ENCODE data around the gene NPRL2.

NPRL2 gene

DNA sequence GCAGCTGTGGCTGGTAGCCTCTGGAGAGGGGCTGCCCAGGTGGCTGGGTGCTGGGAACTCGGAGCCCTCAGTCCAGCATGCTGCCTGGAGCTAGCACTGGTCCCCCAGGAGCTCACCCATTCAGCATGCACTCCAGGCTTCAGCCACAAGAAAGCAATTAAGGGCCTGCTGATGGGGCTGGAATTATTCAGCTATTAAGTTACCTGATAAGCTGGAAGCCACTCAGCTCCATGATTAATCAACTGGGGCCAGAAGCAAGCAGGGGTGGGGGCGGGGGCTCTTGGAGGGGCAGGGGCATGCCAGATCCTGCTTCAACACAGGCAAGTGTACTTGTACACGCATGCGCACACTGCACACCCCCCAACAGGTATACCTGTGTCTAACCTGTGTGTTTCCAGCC lies 30.8 kb upstream of the NPRL2 start:
- no peak for DNase-seq (ENCODE audit: low read depth in 2 of 2)
- TF ChIP-seq, protein P1, sequence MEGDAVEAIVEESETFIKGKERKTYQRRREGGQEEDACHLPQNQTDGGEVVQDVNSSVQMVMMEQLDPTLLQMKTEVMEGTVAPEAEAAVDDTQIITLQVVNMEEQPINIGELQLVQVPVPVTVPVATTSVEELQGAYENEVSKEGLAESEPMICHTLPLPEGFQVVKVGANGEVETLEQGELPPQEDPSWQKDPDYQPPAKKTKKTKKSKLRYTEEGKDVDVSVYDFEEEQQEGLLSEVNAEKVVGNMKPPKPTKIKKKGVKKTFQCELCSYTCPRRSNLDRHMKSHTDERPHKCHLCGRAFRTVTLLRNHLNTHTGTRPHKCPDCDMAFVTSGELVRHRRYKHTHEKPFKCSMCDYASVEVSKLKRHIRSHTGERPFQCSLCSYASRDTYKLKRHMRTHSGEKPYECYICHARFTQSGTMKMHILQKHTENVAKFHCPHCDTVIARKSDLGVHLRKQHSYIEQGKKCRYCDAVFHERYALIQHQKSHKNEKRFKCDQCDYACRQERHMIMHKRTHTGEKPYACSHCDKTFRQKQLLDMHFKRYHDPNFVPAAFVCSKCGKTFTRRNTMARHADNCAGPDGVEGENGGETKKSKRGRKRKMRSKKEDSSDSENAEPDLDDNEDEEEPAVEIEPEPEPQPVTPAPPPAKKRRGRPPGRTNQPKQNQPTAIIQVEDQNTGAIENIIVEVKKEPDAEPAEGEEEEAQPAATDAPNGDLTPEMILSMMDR (IDR thresholded peaks at IDR 0.05; ENCODE audit: low read depth, low read length) = no peak
- no peak overlapping the region for H3K4me3 ChIP-seq (replicated peaks in 1 of 2; ENCODE audit: low read depth in 2 of 2, low read length in 2 of 2)

DNA sequence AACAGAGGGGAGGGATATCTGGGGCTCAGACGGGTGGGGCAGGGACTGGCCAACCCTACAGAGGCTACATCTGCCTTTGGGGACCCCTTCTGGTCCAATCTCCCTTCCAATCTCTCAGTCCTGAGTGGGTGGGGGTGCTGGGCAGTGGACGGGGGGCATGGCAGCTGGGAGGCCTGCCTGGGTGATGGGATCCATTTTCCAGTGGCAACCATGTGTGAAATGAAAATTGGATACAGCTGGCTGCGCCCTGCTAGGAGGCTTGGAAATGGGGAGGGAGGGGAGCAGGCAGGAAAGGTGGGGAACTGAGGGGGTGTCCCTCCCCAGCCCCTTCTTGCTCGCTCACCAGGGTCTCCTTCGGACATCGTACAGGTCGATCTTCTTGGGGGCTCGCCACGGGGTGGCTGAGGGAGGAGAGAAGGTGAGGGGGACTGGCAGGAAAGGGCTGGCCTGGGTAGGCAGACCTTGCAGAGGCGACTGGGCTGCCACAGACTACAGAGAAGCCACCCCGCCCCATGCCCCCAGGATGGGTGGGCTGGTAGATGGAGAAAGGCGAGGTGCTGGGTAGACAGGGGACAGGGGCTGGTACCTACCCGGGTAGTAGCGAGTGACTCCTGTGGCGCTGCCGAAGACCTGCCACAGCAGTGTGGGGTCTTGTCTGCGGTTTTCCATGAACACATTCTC lies 30.0 kb upstream of the NPRL2 start:
- TF ChIP-seq, protein P1 (IDR thresholded peaks at IDR 0.05; ENCODE audit: low read depth, low read length) = no peak
- no peak overlapping the region for H3K4me3 ChIP-seq (replicated peaks in 1 of 2; ENCODE audit: low read depth in 2 of 2, low read length in 2 of 2)
- no peak for DNase-seq (ENCODE audit: low read depth in 2 of 2)

DNA sequence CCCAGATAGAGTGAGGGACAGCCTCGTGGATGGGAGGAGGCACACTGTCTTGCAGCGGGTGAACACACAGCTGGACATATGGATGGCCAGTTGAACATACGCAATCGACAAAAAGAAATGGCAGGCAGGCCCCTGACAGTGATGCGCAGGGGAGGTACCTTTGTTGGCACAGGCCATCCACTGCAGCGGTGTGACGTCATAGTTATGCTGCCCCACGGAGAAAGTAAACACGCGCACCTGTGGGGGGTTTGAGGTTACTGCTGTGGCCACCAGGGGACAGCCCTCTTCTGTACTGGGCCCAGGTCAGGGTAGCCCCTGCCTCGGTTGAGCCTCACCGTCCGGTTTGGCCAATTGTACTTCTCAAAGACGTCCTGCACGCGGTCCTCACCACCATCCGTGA lies 28.2 kb upstream of the NPRL2 start:
- no peak for DNase-seq (ENCODE audit: low read depth in 2 of 2)
- TF ChIP-seq, protein P1 (IDR thresholded peaks at IDR 0.05; ENCODE audit: low read depth, low read length) = no peak
- no peak overlapping the region for H3K4me3 ChIP-seq (replicated peaks in 1 of 2; ENCODE audit: low read depth in 2 of 2, low read length in 2 of 2)

DNA sequence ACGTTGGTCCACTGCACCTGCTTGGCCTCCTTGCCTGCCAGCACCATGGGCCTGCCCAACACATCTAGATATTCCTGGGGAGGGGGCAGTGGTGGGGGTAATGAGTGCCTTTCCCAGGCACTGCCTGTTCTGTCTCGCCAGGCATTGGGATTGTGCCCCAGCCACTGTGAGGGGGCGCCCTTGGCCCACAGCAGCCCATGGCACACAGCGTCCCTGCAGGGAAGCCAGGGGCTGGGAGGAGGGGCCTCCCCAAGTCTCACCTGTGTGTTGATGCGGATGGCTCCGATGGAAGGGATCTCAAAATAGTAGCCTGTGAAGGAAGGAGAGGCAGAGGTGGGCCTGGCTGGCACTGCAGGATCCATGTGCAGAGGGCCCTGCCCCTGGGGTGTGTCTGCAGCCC lies 27.4 kb upstream of the NPRL2 start:
- TF ChIP-seq, protein P1 (IDR thresholded peaks at IDR 0.05; ENCODE audit: low read depth, low read length) = no peak
- H3K4me3 ChIP-seq (replicated peaks in 1 of 2; ENCODE audit: low read depth in 2 of 2, low read length in 2 of 2) = no peak overlapping the region
- DNase-seq (ENCODE audit: low read depth in 2 of 2) = no peak

DNA sequence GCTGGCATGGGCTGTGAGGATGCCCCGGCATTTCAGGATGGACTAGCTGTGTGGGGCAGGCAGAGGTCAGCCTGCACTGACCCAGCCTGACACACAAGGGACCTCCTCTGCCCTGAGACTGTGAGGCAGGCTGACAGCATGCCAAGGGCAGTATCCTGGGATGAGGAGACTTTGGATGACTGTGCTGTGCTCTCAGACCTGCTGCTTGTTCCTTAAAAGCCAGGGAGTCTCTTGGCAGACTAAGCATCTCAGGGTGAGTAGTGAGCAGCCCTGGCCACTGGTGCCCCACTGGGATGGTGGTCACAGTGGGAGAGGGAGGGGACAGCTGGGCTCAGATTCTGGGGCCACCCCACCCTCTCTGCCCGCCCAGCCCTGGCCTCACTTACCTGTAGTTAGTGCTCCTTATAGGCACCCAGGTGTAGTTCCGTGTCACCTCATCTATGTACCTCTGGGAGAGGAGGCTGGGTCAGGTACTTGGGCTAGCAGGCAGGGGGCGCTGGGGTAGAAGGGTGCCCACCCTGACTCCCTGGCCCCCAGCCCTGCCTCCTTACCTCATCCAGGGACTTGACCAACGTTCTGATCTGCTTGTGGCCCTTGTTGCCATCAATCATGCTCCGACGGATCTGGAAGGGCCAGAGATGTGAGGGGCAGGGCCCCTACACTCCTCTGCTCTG lies 24.8 kb upstream of the NPRL2 start:
- no peak for DNase-seq (ENCODE audit: low read depth in 2 of 2)
- TF ChIP-seq, protein P1 (IDR thresholded peaks at IDR 0.05; ENCODE audit: low read depth, low read length) = no peak
- H3K4me3 ChIP-seq (replicated peaks in 1 of 2; ENCODE audit: low read depth in 2 of 2, low read length in 2 of 2) = no peak overlapping the region

DNA sequence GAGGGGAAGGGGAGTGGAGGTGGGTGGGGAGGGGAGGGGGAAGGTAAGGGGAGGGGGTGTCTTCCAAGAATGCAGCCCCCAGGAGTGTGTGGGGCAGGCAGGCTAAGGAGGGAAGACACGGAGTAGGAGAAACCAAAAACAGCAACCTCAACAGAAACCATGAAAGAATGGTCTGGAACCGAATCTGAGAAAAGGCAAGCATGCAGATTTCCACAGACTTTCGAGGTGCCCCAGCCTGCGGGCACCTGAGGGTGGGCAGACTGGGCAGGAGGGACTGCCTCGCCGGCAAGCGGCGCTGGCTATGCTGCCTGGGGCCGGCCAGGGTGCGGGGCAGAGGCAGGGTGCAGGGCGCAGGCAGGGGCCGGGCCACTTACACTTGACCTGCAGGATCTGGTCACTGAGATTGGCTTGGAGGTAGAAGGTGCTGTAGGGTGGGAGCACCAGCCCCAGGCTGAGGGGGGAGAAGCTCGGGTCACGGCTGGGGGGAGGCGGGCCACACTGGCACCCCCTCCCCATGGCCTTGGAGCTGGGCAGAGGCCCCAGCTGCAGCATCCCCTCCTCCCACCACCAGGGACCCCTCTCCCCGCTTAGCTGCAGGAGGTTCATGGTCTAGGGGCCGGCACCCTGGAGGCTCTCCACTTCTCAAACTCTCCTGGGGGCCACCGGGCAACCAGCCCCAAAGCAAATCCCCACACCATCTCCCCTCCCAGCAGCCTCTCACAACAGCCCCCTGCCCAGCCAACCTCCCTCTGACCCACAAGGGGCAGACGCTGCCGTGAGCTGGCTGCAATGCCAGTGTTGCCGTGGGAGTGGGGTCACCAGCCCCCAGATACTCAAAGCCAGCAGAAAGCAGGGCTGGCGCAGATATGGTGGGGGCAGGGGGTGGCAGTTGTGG lies 24.0 kb upstream of the NPRL2 start:
- no peak overlapping the region for H3K4me3 ChIP-seq (replicated peaks in 1 of 2; ENCODE audit: low read depth in 2 of 2, low read length in 2 of 2)
- TF ChIP-seq, protein P1 (IDR thresholded peaks at IDR 0.05; ENCODE audit: low read depth, low read length) = no peak
- no peak for DNase-seq (ENCODE audit: low read depth in 2 of 2)

All from cardiac fibroblast (primary cell).